H1 (cell line): ENCODE data around the gene CSRP3. TPM values are rescaled to one million over a fixed set of nuclear protein-coding genes. Genes with fewer than 3 reads are reported as not detected.

Experiments
- CTCF ChIA-PET: fragments of 300-600 bp; sonication (Branson Sonifier 250); formaldehyde crosslinking; loops from one replicate; lab custom pipeline; 2021; ENCODE audit not compliant: partially characterized antibody; lab: Charles Lee
- POLR2A ChIA-PET: fragments of 300-600 bp; sonication (Branson Sonifier 250); formaldehyde crosslinking; loops from one replicate; lab custom pipeline; 2021; ENCODE audit warnings: inconsistent platforms; ENCODE audit not compliant: partially characterized antibody; lab: Charles Lee
- DNase-seq, 2 experiments: peaks; one replicate each; pipeline versions ENCODE4 v3.0.0 to v3.0.0-alpha.2; 2010 to 2022; ENCODE audit warnings: low spot score in 2 of 2, low read depth in 1 of 2, mixed read lengths in 1 of 2
- FAIRE-seq: peaks from 2 replicates; lab custom pipeline; 2011; peaks lifted over from hg19 to GRCh38; lab: Jason Lieb, UNC
- H2AFZ ChIP-seq: 2 replicates; pipeline ENCODE4 v1.8.1; 2012; ENCODE audit warnings: low read length, inconsistent platforms
- H2AK5ac ChIP-seq: 2 replicates; pipeline ENCODE4 v1.6.1; 2013; ENCODE audit warnings: low read depth, low read length
- H2BK120ac ChIP-seq: replicated peaks from 2 replicates; pipeline ENCODE3; 2013; ENCODE audit warnings: low read depth, low read length, inconsistent platforms
- H2BK12ac ChIP-seq: 2 replicates; pipeline ENCODE4 v1.6.1; 2013; ENCODE audit warnings: low read depth, low read length
- H2BK15ac ChIP-seq: 2 replicates; pipeline ENCODE4 v1.6.1; 2013; ENCODE audit warnings: low read length
- H2BK20ac ChIP-seq: 2 replicates; pipeline ENCODE4 v1.6.1; 2013; ENCODE audit warnings: low read length
- H2BK5ac ChIP-seq: 2 replicates; pipeline ENCODE4 v1.6.1; 2013; ENCODE audit warnings: low read depth, low read length
- H3K14ac ChIP-seq: 2 replicates; pipeline ENCODE4 v1.6.1; 2013; ENCODE audit warnings: inconsistent platforms; ENCODE audit not compliant: insufficient read length
- H3K18ac ChIP-seq: 2 replicates; pipeline ENCODE4 v1.6.1; 2013; ENCODE audit warnings: low read length; ENCODE audit errors: extremely low read depth
- H3K23ac ChIP-seq: 2 replicates; pipeline ENCODE4 v1.6.1; 2013; ENCODE audit warnings: inconsistent platforms; ENCODE audit not compliant: insufficient read length
- H3K23me2 ChIP-seq: 2 replicates; pipeline ENCODE4 v1.6.1; 2013; ENCODE audit warnings: low read depth, low read length
- H3K27ac ChIP-seq: 2 replicates; pipeline ENCODE4 v1.6.1; 2011; ENCODE audit warnings: low read depth, low read length, inconsistent platforms
- H3K27me3 ChIP-seq, 4 experiments: replicated peaks in 1 of 4; 1 replicate in 1 of 4; 2 replicates in 3 of 4; pipeline versions ENCODE4 v1.6.1 to v1.8.1; 2011 to 2013; ENCODE audit warnings: low read length in 3 of 4, mild to moderate bottlenecking in 3 of 4, inconsistent platforms in 2 of 4, mixed read lengths in 2 of 4, moderate library complexity in 1 of 4; ENCODE audit not compliant: control insufficient read depth in 3 of 4, insufficient read depth in 3 of 4; ENCODE audit errors: extremely low read depth in 1 of 4
- H3K36me3 ChIP-seq, 4 experiments: 2 replicates each; pipeline versions ENCODE4 v1.6.1 to v1.8.1; 2011 to 2013; ENCODE audit warnings: mild to moderate bottlenecking in 4 of 4, low read length in 3 of 4, moderate library complexity in 2 of 4, control low read depth in 1 of 4, inconsistent platforms in 1 of 4; ENCODE audit not compliant: insufficient read depth in 4 of 4, control insufficient read depth in 2 of 4
- H3K4ac ChIP-seq: replicated peaks from 2 replicates; pipeline ENCODE3; 2013; ENCODE audit warnings: low read length, low read depth, mixed read lengths, inconsistent platforms; ENCODE audit not compliant: insufficient read length
- H3K4me1 ChIP-seq, 4 experiments: replicated peaks in 1 of 4; 1 replicate in 1 of 4; 2 replicates in 3 of 4; pipeline versions ENCODE4 v1.6.1 to v1.8.1; 2011 to 2013; ENCODE audit warnings: low read length in 3 of 4, inconsistent platforms in 2 of 4, mixed read lengths in 1 of 4; ENCODE audit not compliant: insufficient read depth in 4 of 4, control insufficient read depth in 3 of 4
- H3K4me2 ChIP-seq, 2 experiments: 2 replicates each; pipeline versions ENCODE4 v1.6.1 to v1.8.1; 2011 to 2013; ENCODE audit warnings: low read depth in 2 of 2, low read length in 2 of 2, control low read depth in 1 of 2, inconsistent platforms in 1 of 2, mild to moderate bottlenecking in 1 of 2; ENCODE audit not compliant: insufficient read depth in 1 of 2
- H3K4me3 ChIP-seq, 4 experiments: fragments of 200-600, 300-600 bp in 1 of 4; sonication (generic), shearing (Covaris generic), sonication (Bioruptor Twin) in 1 of 4; 2 replicates each; pipeline versions ENCODE4 v1.5.1 to v1.8.1; 2011 to 2016; ENCODE audit warnings: low read length in 4 of 4, low read depth in 3 of 4, control low read depth in 2 of 4, inconsistent platforms in 2 of 4, mild to moderate bottlenecking in 2 of 4, mixed read lengths in 1 of 4, moderate library complexity in 1 of 4; ENCODE audit not compliant: insufficient read depth in 2 of 4; ENCODE audit errors: extremely low read depth in 1 of 4
- H3K56ac ChIP-seq: replicated peaks from 2 replicates; pipeline ENCODE3; 2013; ENCODE audit warnings: low read depth, mild to moderate bottlenecking, mixed read lengths, low read length, inconsistent platforms; ENCODE audit not compliant: insufficient read length
- H3K79me1 ChIP-seq: 2 replicates; pipeline ENCODE4 v1.6.1; 2013; ENCODE audit warnings: low read depth, low read length, control low read depth
- H3K79me2 ChIP-seq, 2 experiments: 2 replicates each; pipeline versions ENCODE4 v1.6.1 to v1.8.1; 2012 to 2013; ENCODE audit warnings: low read length in 2 of 2, mild to moderate bottlenecking in 2 of 2, inconsistent platforms in 1 of 2; ENCODE audit not compliant: insufficient read depth in 2 of 2, control insufficient read depth in 1 of 2
- H3K9ac ChIP-seq, 4 experiments: replicated peaks in 1 of 4; 1 replicate in 1 of 4; 2 replicates in 3 of 4; pipeline versions ENCODE4 v1.6.1 to v1.8.1; 2011 to 2013; ENCODE audit warnings: low read depth in 3 of 4, low read length in 3 of 4, control low read depth in 2 of 4, mild to moderate bottlenecking in 2 of 4, moderate library complexity in 2 of 4, inconsistent platforms in 1 of 4; ENCODE audit errors: extremely low read depth in 1 of 4
- H3K9me3 ChIP-seq, 2 experiments: 2 replicates each; pipeline versions ENCODE4 v1.6.1 to v1.8.1; 2012 to 2013; ENCODE audit warnings: mild to moderate bottlenecking in 2 of 2, moderate library complexity in 2 of 2, control low read depth in 1 of 2, inconsistent platforms in 1 of 2, low read depth in 1 of 2, low read length in 1 of 2, mixed read lengths in 1 of 2; ENCODE audit not compliant: insufficient read depth in 2 of 2
- H4K20me1 ChIP-seq, 2 experiments: replicated peaks in 1 of 2; 2 replicates each; pipeline versions ENCODE3 to v1.8.1; 2011 to 2013; ENCODE audit warnings: inconsistent platforms in 2 of 2, low read length in 2 of 2, mild to moderate bottlenecking in 1 of 2; ENCODE audit not compliant: insufficient read depth in 2 of 2, control insufficient read depth in 1 of 2
- H4K5ac ChIP-seq: 2 replicates; pipeline ENCODE4 v1.6.1; 2013; ENCODE audit warnings: low read length, low read depth, mixed read lengths, inconsistent platforms; ENCODE audit not compliant: insufficient read length
- H4K8ac ChIP-seq: 2 replicates; pipeline ENCODE4 v1.8.0; 2013; ENCODE audit warnings: mild to moderate bottlenecking, moderate library complexity, low read length, inconsistent platforms; ENCODE audit not compliant: insufficient read depth; ENCODE audit errors: extremely low read depth
- H4K91ac ChIP-seq: replicated peaks from 2 replicates; pipeline ENCODE3; 2013; ENCODE audit warnings: low read length, mixed read lengths, inconsistent platforms; ENCODE audit not compliant: insufficient read length
- ASH2L ChIP-seq: fragments of 200-600, 300-600 bp; sonication (generic); IDR thresholded peaks from one replicate; pipeline ENCODE4 v1.7.1; 2017; ENCODE audit warnings: low read length
- CBX5 ChIP-seq: fragments of 300-800, 300-1000 bp; sonication (generic); IDR thresholded peaks from 2 replicates; pipeline ENCODE4 v1.7.1; 2016; ENCODE audit warnings: antibody characterized with exemption, low read length, low read depth
- GABPA ChIP-seq: IDR thresholded peaks from 2 replicates; pipeline ENCODE4 v1.6.1; 2011; ENCODE audit warnings: mild to moderate bottlenecking, low read length, moderate library complexity, borderline replicate concordance; ENCODE audit not compliant: insufficient read depth
- HDAC6 ChIP-seq: IDR thresholded peaks from one replicate; pipeline ENCODE4 v1.7.1; 2012; ENCODE audit warnings: low read depth, mild to moderate bottlenecking, inconsistent platforms, low read length, moderate library complexity
- KDM1A ChIP-seq: fragments of 200-600, 300-600 bp; sonication (generic); IDR thresholded peaks from 2 replicates; pipeline ENCODE4 v1.7.1; 2016; ENCODE audit warnings: mild to moderate bottlenecking, low read length, borderline replicate concordance
- RXRA ChIP-seq: IDR thresholded peaks from 2 replicates; pipeline ENCODE4 v1.6.1; 2011; ENCODE audit warnings: low read depth, mild to moderate bottlenecking, low read length, moderate library complexity; ENCODE audit not compliant: insufficient read depth
- SIN3A ChIP-seq, 2 experiments: IDR thresholded peaks in 1 of 2; conservative IDR thresholded peaks in 1 of 2; 2 replicates each; pipeline ENCODE4 v1.6.1; 2011 to 2012; ENCODE audit warnings: low read length in 2 of 2, improper control_type of control experiment in 1 of 2, low read depth in 1 of 2, mild to moderate bottlenecking in 1 of 2
- SP1 ChIP-seq: IDR thresholded peaks from 2 replicates; pipeline ENCODE4 v1.6.1; 2011; ENCODE audit warnings: low read depth, low read length
- SP2 ChIP-seq: IDR thresholded peaks from 2 replicates; pipeline ENCODE4 v1.6.1; 2012; ENCODE audit warnings: mild to moderate bottlenecking, low read length, inconsistent platforms
- SRF ChIP-seq: IDR thresholded peaks from 2 replicates; pipeline ENCODE4 v1.6.1; 2011; ENCODE audit warnings: mild to moderate bottlenecking, low read depth, low read length, moderate library complexity
- TCF12 ChIP-seq: IDR thresholded peaks from 2 replicates; pipeline ENCODE4 v1.6.1; 2011; ENCODE audit warnings: low read depth, mild to moderate bottlenecking, low read length
- ZNF274 ChIP-seq: IDR thresholded peaks from 2 replicates; pipeline ENCODE4 v1.7.0; 2012; ENCODE audit warnings: low read length, borderline replicate concordance; ENCODE audit errors: extremely low read depth
- WGBS, 2 experiments: shearing (Covaris generic) in 1 of 2; methylation state at CpG; one replicate each; pipeline versions ENCODE4 v1.1.6 to v1.1.7; 2013 to 2015; ENCODE audit warnings: low lambda C conversion rate in 2 of 2, mixed read lengths in 2 of 2, inconsistent platforms in 1 of 2, low coverage in 1 of 2, missing lambda C conversion rate in 1 of 2; ENCODE audit not compliant: insufficient replicate concordance in 2 of 2, insufficient coverage in 1 of 2, insufficient read length in 1 of 2; ENCODE audit errors: extremely low coverage in 1 of 2, missing lambda C conversion rate in 1 of 2; 5-methylcytosine and 5-hydroxymethylcytosine counted together
- polyA plus RNA-seq, 7 experiments: library from polyadenylated mRNA; depleted of rRNA in 3 of 7; stranded (reverse) in 5 of 7; unstranded in 2 of 7; fragments of >200 nt in 5 of 7; fragments of 200-250 nt in 2 of 7; gene quantifications; 1 replicate in 5 of 7; 2 replicates in 1 of 7; 4 replicates in 1 of 7; pipeline versions ENCODE4 v1.2.1 to v1.2.3, GENCODE V29; 2011 to 2013; ENCODE audit warnings: missing spikeins in 2 of 7, mixed read lengths in 2 of 7
- total RNA-seq: library from RNA; stranded (reverse); fragmentation: NEBNext Ultra II Directional; extraction: Animal tissue kit (Norgen Biotek cat#: 25700); gene quantifications from 2 replicates; pipeline ENCODE4 v1.2.1, GENCODE V29; 2021

Gene CSRP3
- total and polyA plus RNA-seq, 2 of the 8 experiments (the other 6 are each of a cell fraction or from before 2014, with no cell fraction given), result not detected

DNA sequence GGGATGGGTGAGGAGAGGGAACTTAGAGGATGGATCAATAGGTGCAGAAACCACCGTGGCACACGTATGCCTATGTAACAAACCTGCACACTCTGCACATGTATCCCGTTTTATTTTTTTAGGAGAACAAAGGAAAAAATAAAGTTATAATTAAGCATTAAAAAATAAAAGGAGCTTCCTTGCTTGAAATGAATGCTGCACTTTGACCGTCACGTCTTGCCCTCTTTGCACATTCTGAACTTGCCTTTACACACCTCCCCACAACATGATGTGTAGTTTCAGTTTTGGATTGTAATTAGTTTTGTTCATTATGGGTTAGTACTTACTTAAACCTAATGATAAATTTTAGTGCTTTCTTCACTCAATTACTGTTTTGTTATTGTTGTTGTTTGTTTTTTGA, 3.1 kb upstream of the CSRP3 start:
- WGBS, 2 experiments, result 92% methylated on average over 5 of the region's 5 CpGs; no CpG with 5 or more reads in 1 of the 2 experiments
- TF ChIP-seq GABPA, result no peak
- no peak for TF ChIP-seq RXRA
- no peak for TF ChIP-seq SIN3A (conservative IDR thresholded peaks at IDR 0.05 in 1 of 2, IDR thresholded peaks at IDR 0.05 in 1 of 2; ENCODE audit: low read depth in 1 of 2, low read length in 2 of 2)
- TF ChIP-seq CBX5, result no peak
- TF ChIP-seq ASH2L, result no peak
- no peak for TF ChIP-seq TCF12
- TF ChIP-seq SP2, result no peak
- no peak for TF ChIP-seq ZNF274
- TF ChIP-seq SRF, result no peak
- TF ChIP-seq HDAC6, result no peak
- no peak for TF ChIP-seq KDM1A
- no peak for TF ChIP-seq SP1

More for the DNA sequence above, 3.1 kb upstream of the CSRP3 start:
- H3K4me3 ChIP-seq, result no peak overlapping the region
- no peak overlapping the region for H3K14ac ChIP-seq
- FAIRE-seq (no peak), DNase-seq (no peak)
- H3K36me3 ChIP-seq, result no peaks in the 10 kb centered on the region
- no peaks in the 10 kb centered on the region for H3K27me3 ChIP-seq
- no peaks in the 10 kb centered on the region for H3K79me2 ChIP-seq
- no peak overlapping the region for H4K5ac ChIP-seq
- H3K56ac ChIP-seq, result no peak overlapping the region
- no peak overlapping the region for H2AFZ ChIP-seq
- H3K23me2 ChIP-seq, result 0 out of 2 replicates have a peak, but pooled peaks cover 3% of the 10 kb centered on the region
- H3K9me3 ChIP-seq, result 0 out of 4 replicates have a peak, but pooled peaks cover 0 to 3% of the 10 kb centered on the region in 2 experiments
- H3K4ac ChIP-seq, result no peak overlapping the region
- POLR2A ChIA-PET, result no interaction called here
- H2AK5ac ChIP-seq, result no peak overlapping the region
- H3K4me1 ChIP-seq, result peaks cover 0 to 5% (median 2%) of the 10 kb centered on the region in 4 experiments; a peak in 3 of 7 replicates
- H3K9ac ChIP-seq, result no peak overlapping the region
- H3K18ac ChIP-seq, result no peak overlapping the region
- CTCF ChIA-PET, result interaction anchor here (1.1 kb wide), 1 partner anchor 55 kb away, joined by 3 read pairs; no protein-coding TSS in a partner anchor
- no peak overlapping the region for H4K91ac ChIP-seq
- no peak overlapping the region for H3K4me2 ChIP-seq
- no peaks in the 10 kb centered on the region for H4K20me1 ChIP-seq
- H3K23ac ChIP-seq, result no peak overlapping the region
- H2BK12ac ChIP-seq, result no peak overlapping the region
- no peak overlapping the region for H2BK15ac ChIP-seq
- no peak overlapping the region for H2BK5ac ChIP-seq
- no peak overlapping the region for H4K8ac ChIP-seq
- no peak overlapping the region for H3K27ac ChIP-seq
- H2BK20ac ChIP-seq, result no peak overlapping the region
- no peak overlapping the region for H2BK120ac ChIP-seq
- no peaks in the 10 kb centered on the region for H3K79me1 ChIP-seq
